ENCODE results near the gene KRTAP5-11.

DNA sequence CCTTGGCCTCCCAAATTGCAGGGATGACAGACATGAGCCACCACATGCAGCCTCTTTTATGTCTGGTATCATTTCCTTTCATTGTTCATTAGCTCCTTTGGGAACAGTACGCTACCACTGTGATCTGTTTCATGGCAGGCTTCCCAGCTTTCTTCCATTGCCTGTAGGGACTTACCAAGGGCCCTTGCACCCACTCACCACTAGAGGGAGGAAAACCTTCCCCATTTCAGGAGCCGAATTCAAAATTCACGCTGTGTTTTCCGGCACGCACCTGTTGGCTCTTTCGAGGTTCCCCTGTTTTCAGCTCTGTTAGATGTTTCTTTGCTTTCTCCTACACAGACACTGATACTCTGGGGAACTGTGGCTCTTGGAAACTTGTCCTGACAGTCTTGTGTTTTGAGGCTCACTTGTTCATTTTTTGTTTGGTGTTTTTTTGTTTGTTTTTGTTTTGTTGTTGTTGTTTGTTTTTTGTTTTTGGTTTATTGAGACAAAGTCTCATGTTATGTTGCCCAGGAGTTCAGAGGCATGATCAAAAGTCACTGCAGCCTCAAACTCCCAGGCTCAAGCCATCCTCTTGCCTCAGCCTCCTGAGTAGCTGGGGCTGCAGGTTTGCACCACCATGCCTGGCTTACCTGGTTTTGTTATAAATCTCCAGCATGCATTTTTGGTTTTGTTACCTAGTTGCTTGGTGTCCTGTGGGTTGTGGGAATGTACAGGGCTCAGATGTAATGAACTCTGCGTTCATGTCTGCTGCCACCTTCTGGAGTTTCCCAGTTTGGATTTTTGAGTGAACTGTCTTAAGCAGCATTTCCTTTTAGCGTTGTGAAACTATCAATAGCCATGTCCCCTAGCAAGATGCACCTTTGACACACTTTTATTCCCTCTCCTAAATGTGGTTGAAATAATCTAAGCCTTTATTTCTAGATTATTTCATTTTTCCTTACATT, 2.3 kb downstream of the KRTAP5-11 start:
- TF ChIP-seq EZH2phosphoT487 (IDR thresholded peaks at IDR 0.05; ENCODE audit: unreplicated experiment), result no peak
- TF ChIP-seq, protein P1, sequence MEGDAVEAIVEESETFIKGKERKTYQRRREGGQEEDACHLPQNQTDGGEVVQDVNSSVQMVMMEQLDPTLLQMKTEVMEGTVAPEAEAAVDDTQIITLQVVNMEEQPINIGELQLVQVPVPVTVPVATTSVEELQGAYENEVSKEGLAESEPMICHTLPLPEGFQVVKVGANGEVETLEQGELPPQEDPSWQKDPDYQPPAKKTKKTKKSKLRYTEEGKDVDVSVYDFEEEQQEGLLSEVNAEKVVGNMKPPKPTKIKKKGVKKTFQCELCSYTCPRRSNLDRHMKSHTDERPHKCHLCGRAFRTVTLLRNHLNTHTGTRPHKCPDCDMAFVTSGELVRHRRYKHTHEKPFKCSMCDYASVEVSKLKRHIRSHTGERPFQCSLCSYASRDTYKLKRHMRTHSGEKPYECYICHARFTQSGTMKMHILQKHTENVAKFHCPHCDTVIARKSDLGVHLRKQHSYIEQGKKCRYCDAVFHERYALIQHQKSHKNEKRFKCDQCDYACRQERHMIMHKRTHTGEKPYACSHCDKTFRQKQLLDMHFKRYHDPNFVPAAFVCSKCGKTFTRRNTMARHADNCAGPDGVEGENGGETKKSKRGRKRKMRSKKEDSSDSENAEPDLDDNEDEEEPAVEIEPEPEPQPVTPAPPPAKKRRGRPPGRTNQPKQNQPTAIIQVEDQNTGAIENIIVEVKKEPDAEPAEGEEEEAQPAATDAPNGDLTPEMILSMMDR (conservative IDR thresholded peaks at IDR 0.05; ENCODE audit: low read depth in 2 of 2), result peak; percentile 70 to 81
- TF ChIP-seq POLR2AphosphoS5 (IDR thresholded peaks at IDR 0.05; ENCODE audit: low read depth), result no peak
